DMS114 treated with DMSO at 0.1 percent for 48 hours (cell line): ENCODE data around the gene TPSD1.
A peak's percentile ranks its signal among the peaks of the same experiment; 100 is the strongest.

Experiments
- DNase-seq: peaks from one replicate; lab custom pipeline; 2025; ENCODE audit not compliant: unreplicated experiment; lab: John Stamatoyannopoulos, UW

Gene TPSD1

GRCh38 chr16:1297018-1297696 lies 41.3 kb downstream of the TPSD1 start:
- DNase-seq: no peak

- DNase-seq: no peak
These were observed 42.5 kb downstream of the TPSD1 start for GRCh38 chr16:1298406-1298805.

- DNase-seq: no peak
These were observed 43.4 kb downstream of the TPSD1 start for GRCh38 chr16:1299012-1299867.

- DNase-seq: no peak
These were observed 44.0 kb downstream of the TPSD1 start for GRCh38 chr16:1299868-1300203.

GRCh38 chr16:1300664-1301476 lies 45.0 kb downstream of the TPSD1 start:
- no peak for DNase-seq

- no peak for DNase-seq
These were observed 45.7 kb downstream of the TPSD1 start for GRCh38 chr16:1301562-1301961.

- DNase-seq: no peak
These were observed 50.0 kb downstream of the TPSD1 start for GRCh38 chr16:1305823-1306222.

GRCh38 chr16:1306334-1306733 lies 50.5 kb downstream of the TPSD1 start:
- no peak for DNase-seq

- DNase-seq: peak; percentile 33
These were observed 52.4 kb downstream of the TPSD1 start for GRCh38 chr16:1308036-1308976.
